GM21360 (cell line): ENCODE results near the gene HES5.

ENCODE experiments used
- ATAC-seq: cut with Tn5 transposase; IDR thresholded peaks from one replicate; pipeline ENCODE4 v1.9.1; 2021; ENCODE audit warnings: mild to moderate bottlenecking, moderate library complexity; ENCODE audit not compliant: unreplicated experiment

The HES5 gene

GRCh38 chr1:2483026-2483425 is 47.0 kb downstream of the HES5 start:
- no peak for ATAC-seq

- no peak for ATAC-seq
These were observed 47.5 kb downstream of the HES5 start for GRCh38 chr1:2482588-2482987.

- no peak for ATAC-seq
These were observed 48.2 kb downstream of the HES5 start for GRCh38 chr1:2481885-2482284.

GRCh38 chr1:2480986-2481364 is 49.1 kb downstream of the HES5 start:
- no peak for ATAC-seq

- no peak for ATAC-seq
These were observed 49.7 kb downstream of the HES5 start for GRCh38 chr1:2480236-2480985.

- ATAC-seq: no peak
These were observed 50.4 kb downstream of the HES5 start for GRCh38 chr1:2479618-2480017.

- ATAC-seq: no peak
These were observed 50.9 kb downstream of the HES5 start for GRCh38 chr1:2479186-2479585.
